NCI-H1417 treated with DMSO at 0.1 percent for 48 hours (cell line): ENCODE results near the gene CELF4.

Source experiments
- DNase-seq: peaks from one replicate; lab custom pipeline; 2025; lab: John Stamatoyannopoulos, UW

Gene CELF4

GRCh38 chr18:37493352-37493935 lies 72.2 kb downstream of the CELF4 start:
- no peak for DNase-seq

- DNase-seq, result no peak
Observed at GRCh38 chr18:37492952-37493351, 72.6 kb downstream of the CELF4 start.

- no peak for DNase-seq
Observed at GRCh38 chr18:37491526-37491925, 74.1 kb downstream of the CELF4 start.

DNA sequence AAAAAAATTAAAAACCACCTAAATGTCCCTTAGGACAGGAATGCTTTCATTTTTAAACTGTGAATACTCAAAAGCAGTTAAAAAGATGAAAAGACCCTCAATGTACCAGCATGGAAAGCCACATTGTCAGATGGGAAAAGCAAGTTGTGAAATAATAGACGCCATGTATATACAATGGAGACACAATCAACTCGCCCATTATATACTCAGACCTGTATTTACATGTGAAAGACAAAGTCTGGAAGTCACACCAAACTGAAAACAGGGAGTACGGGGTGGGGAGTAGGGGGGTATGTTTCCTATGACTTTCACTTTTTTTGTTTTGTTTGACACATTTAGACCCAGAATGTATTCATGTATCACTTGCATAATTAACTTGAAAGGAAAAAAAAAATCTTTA lies 75.6 kb downstream of the CELF4 start:
- DNase-seq, result no peak

- no peak for DNase-seq
Observed at GRCh38 chr18:37489011-37489410, 76.6 kb downstream of the CELF4 start.

DNA sequence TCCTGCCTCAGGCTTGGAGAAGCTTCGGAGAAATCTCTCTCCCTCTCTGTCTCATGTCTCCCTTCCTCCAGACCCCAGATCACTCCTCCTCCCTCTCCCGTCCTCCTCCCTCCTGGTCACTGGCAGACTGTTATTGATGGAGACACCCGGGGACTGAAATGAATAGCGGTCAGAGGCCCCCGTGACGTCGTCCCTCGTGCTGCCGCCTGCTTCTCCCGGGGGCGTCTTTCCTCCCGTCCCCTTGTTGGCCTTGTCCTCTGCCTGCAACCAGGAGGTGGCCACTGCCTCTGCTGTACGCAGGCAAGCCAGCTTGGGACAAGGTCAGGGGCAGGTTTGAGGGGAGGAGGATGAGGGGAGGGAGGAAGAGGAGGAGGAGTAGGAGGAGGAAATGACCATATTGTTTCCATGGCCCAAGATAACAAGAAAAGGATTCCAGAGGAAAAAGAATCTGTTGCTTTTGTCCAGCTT lies 78.2 kb downstream of the CELF4 start:
- DNase-seq, result no peak

GRCh38 chr18:37486848-37487247 lies 78.8 kb downstream of the CELF4 start:
- DNase-seq, result no peak

DNA sequence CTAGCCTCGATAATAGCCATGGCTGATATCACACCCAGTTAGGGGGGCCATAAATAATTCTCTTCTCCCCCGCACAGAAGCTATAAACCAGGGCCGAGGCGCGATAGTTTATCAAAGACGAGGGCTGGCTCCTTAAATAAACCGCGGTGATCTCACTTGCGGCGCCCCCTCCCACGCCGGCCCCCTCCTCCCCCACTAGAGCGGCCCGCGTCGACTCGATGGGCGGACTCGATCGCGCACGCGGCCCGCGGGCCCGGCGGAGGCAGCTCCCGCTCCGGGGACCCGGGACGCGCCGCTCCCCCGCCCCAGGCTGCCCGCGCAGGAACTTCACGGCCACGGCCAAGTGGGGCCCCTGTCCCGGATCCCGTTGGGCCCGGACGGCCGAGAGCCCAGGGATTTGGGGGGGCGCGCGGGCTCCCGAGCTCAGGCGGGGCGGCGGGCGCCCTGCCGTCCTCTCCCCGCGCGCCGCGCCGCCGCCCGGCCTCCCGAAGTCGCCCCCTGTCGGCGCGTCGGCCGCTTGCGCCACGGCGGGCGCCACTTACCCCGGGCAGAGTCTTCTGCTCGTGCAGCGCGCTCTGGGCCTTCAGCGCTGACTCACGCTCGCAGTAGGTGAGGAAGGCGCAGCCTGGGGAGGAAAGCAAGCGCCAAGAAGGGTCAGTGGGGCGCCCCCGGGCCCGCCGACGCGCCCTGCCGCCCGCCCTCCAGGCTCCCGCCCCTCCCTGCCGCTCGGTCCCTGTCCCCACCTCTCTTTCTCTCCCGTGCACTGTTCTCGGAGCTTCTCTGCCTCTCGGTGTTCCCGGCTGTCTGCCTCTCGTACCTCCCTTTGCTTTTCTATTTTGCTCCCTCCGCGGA lies 80.4 kb downstream of the CELF4 start:
- peak; percentile 25 for DNase-seq

GRCh38 chr18:37483984-37484819 lies 81.4 kb downstream of the CELF4 start:
- no peak for DNase-seq

GRCh38 chr18:37483221-37483971 lies 82.2 kb downstream of the CELF4 start:
- DNase-seq, result no peak

- DNase-seq, result no peak
Observed at GRCh38 chr18:37482433-37482832, 83.2 kb downstream of the CELF4 start.

- DNase-seq, result no peak
Observed at GRCh38 chr18:37482002-37482401, 83.6 kb downstream of the CELF4 start.

DNA sequence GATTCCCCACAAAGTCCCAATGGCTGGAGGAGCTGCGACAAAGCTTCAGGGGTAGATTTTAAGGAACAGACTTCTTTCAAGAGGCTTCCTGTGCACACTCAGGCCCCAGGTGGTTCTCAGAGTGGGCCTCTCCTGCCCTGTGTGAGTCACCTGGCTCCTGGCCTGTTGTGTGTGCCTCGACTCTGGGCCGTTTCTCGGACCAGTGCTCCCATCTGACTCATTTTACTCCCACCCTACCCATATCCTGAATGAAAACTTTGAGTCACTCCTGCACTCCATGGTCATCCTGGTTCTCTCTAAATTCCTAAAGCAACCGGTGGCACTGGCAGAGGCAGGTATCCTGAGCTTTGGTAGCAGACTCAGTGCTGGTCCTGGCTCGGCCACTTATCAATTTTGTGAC lies 84.1 kb downstream of the CELF4 start:
- no peak for DNase-seq

DNA sequence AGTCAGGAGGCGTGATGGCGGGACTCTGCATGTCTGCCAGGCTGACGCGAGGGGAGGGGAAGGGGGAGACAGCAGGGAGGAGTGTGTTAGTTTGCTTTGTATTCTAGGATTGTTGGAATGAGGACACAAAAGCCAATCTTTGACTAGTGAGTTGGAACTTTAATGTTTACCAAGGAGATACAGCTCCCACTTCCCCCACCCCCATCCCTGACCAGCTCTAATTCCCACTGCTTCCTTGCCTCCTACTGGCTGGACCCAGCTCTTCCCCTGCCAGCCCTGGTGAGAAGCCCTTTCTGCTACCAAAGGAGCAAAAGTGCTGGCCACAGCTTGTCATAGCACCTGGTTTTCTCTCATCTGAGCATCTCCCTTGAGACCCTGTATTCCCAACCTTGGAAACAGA lies 84.5 kb downstream of the CELF4 start:
- DNase-seq, result no peak

- DNase-seq, result no peak
Observed at GRCh38 chr18:37476611-37477295, 88.8 kb downstream of the CELF4 start.

- peak; percentile 15 for DNase-seq
Observed at GRCh38 chr18:37476182-37476581, 89.4 kb downstream of the CELF4 start.

DNA sequence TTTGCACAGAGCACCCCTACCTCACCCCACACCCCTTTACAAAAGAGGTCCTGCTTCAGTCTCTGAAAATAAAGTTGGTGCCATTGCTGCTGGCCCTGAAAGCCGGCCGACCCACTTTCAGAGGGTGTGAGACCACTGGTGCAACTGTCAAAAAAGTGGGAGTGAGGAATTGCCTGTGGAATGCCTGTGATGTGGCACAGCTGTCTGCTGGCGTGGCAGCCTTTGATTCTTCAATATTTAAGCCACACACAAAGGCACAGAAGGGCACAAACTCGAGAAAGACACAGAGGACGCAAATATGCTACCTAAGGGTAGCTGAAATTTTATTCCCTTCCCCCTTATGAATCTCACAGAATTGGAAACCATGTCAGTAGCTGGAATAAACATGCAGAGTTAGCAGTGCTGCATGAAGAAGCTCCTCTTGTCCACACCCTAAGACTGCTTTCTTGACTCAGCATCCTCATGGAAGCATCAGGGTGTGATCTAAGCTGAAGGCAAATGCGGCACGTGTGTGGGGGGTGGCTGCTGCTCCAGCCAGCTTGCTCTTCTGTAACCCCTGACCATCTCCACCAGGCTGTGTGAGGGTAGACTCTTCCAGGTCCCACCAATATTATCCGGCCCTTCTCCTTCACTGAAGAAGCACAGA lies 92.3 kb downstream of the CELF4 start:
- DNase-seq, result no peak

DNA sequence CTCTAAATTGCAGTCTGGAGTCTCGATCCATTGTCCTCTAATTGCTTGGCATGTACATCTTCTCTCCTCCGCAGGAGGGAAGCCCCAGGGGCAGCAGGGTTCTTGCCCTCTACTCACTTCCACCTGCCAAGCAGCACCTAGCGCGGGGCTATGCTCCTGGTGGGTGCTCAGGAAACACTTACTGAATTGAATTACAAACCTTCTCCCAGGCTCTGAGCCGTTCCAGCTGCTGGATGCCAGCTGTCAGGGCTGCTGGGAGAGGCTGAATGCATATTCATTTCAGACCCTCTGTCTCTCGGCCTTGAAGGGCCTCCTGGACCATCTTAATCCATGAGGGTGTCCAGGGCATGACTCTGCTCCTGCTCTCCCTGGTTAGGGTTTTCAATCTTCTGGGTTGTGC lies 94.0 kb downstream of the CELF4 start:
- DNase-seq, result peak; percentile 14

- no peak for DNase-seq
Observed at GRCh38 chr18:37470986-37471385, 94.6 kb downstream of the CELF4 start.

- DNase-seq, result no peak
Observed at GRCh38 chr18:37467002-37467662, 98.5 kb downstream of the CELF4 start.
